Large intestine (tissue), 3 donors: ENCODE results near the gene PARL. TPM values are rescaled to one million over a fixed set of nuclear protein-coding genes. Genes with fewer than 3 reads are reported as not detected.
A peak's percentile ranks its signal among the peaks of the same experiment; 100 is the strongest.

Experiments
- DNase-seq, 2 donors: peaks; one replicate each; pipeline versions ENCODE4 v3.0.0 to v3.0.0-alpha.2; 2013
- H3K27ac ChIP-seq: one replicate; pipeline ENCODE4 v1.5.1; 2013; ENCODE audit warnings: low read length
- H3K27me3 ChIP-seq: 2 replicates; pipeline ENCODE4 v1.6.1; 2013; ENCODE audit warnings: low read length; ENCODE audit not compliant: control insufficient read depth, insufficient read depth
- H3K36me3 ChIP-seq: 2 replicates; pipeline ENCODE4 v1.6.1; 2013; ENCODE audit warnings: low read length; ENCODE audit not compliant: control insufficient read depth, insufficient read depth
- H3K4me1 ChIP-seq: one replicate; pipeline ENCODE4 v1.6.1; 2013; ENCODE audit warnings: low read length; ENCODE audit not compliant: control insufficient read depth, insufficient read depth
- H3K4me3 ChIP-seq: one replicate; pipeline ENCODE4 v1.5.1; 2013; ENCODE audit warnings: low read length
- H3K9me3 ChIP-seq: one replicate; pipeline ENCODE4 v1.6.1; 2013; ENCODE audit warnings: mild to moderate bottlenecking, low read depth, low read length, moderate library complexity; ENCODE audit not compliant: control insufficient read depth
- WGBS: methylation state at CpG from one replicate; pipeline ENCODE4 v1.1.5; 2013; ENCODE audit warnings: low lambda C conversion rate; ENCODE audit not compliant: insufficient coverage; 5-methylcytosine and 5-hydroxymethylcytosine counted together
- polyA plus RNA-seq: library from polyadenylated mRNA; unstranded; fragments of 120-200 nt; gene quantifications from one replicate; pipeline ENCODE4 v1.2.1, GENCODE V29; 2013

The PARL gene
- polyA plus RNA-seq, 1 donor: 42.1 TPM

GRCh38 chr3:183830187-183830586 lies 54.5 kb downstream of the PARL start:
- no peaks in the 10 kb centered on the region for H3K9me3 ChIP-seq
- no peaks in the 10 kb centered on the region for H3K27me3 ChIP-seq
- no peak overlapping the region for H3K4me3 ChIP-seq
- no peak overlapping the region for H3K27ac ChIP-seq
- WGBS: no CpG with 5 or more reads among the region's 9 CpGs
- DNase-seq: no peak
- H3K36me3 ChIP-seq: peaks cover 43% of the 10 kb centered on the region
- no peaks in the 10 kb centered on the region for H3K4me1 ChIP-seq

GRCh38 chr3:183829466-183829865 lies 55.2 kb downstream of the PARL start:
- H3K9me3 ChIP-seq: no peaks in the 10 kb centered on the region
- no peak overlapping the region for H3K4me3 ChIP-seq
- H3K4me1 ChIP-seq: peaks cover 2% of the 10 kb centered on the region
- H3K27me3 ChIP-seq: peaks cover under 1% of the 10 kb centered on the region
- 100% methylated on average over 1 of the region's 9 CpGs for WGBS
- no peak for DNase-seq
- peaks cover 41% of the 10 kb centered on the region for H3K36me3 ChIP-seq
- H3K27ac ChIP-seq: no peak overlapping the region

GRCh38 chr3:183828538-183828870 lies 56.2 kb downstream of the PARL start:
- DNase-seq: no peak
- WGBS: 80% methylated on average over 4 of the region's 7 CpGs
- Histone ChIP-seq H3K27ac (no peak overlapping the region), H3K27me3 (peaks cover 2% of the 10 kb centered on the region), H3K36me3 (peaks cover 32% of the 10 kb centered on the region), H3K9me3 (no peaks in the 10 kb centered on the region), H3K4me1 (peaks cover 3% of the 10 kb centered on the region), H3K4me3 (no peak overlapping the region)

- no peak for DNase-seq
- no peak overlapping the region for H3K4me3 ChIP-seq
- no CpG with 5 or more reads among the region's 14 CpGs for WGBS
- peaks cover 27% of the 10 kb centered on the region for H3K36me3 ChIP-seq
- no peak overlapping the region for H3K27ac ChIP-seq
- no peaks in the 10 kb centered on the region for H3K9me3 ChIP-seq
- peaks cover 2% of the 10 kb centered on the region for H3K27me3 ChIP-seq
- peaks cover 3% of the 10 kb centered on the region for H3K4me1 ChIP-seq
These were observed 56.7 kb downstream of the PARL start for GRCh38 chr3:183827809-183828537.

- Histone ChIP-seq H3K27me3 (peaks cover 2% of the 10 kb centered on the region), H3K4me3 (no peak overlapping the region), H3K9me3 (no peaks in the 10 kb centered on the region), H3K4me1 (peaks cover 3% of the 10 kb centered on the region), H3K36me3 (peaks cover 22% of the 10 kb centered on the region), H3K27ac (no peak overlapping the region)
- no CpG with 5 or more reads among the region's 14 CpGs for WGBS
- no peak for DNase-seq
These were observed 58.0 kb downstream of the PARL start for GRCh38 chr3:183826448-183827250.

- no peak within 1 kb of the TSS for H3K27ac ChIP-seq
- peaks cover 22% of the 10 kb centered on the region for H3K36me3 ChIP-seq
- no CpG with 5 or more reads among the region's 69 CpGs for WGBS
- H3K4me1 ChIP-seq: peaks cover 3% of the 10 kb centered on the region
- DNase-seq: peak; percentile 25 to 71
- peak within 1 kb of the TSS; percentile 42 for H3K4me3 ChIP-seq
- H3K9me3 ChIP-seq: no peaks in the 10 kb centered on the region
- H3K27me3 ChIP-seq: peaks cover 2% of the 10 kb centered on the region
These were observed 59.1 kb downstream of the PARL start, which contains the start of gene MAP6D1 for GRCh38 chr3:183825456-183826161. MAP6D1 (minus strand) TSS chr3:183825577; CDS start chr3:183825547, 30 bp downstream.

GRCh38 chr3:183824761-183825455 lies 59.8 kb downstream of the PARL start:
- peaks cover 2% of the 10 kb centered on the region for H3K27me3 ChIP-seq
- H3K4me3 ChIP-seq: peak overlapping the region; percentile 42
- WGBS: no CpG with 5 or more reads among the region's 88 CpGs
- peak in 1 of 2 donors; percentile 50 for DNase-seq
- H3K9me3 ChIP-seq: no peaks in the 10 kb centered on the region
- peaks cover 3% of the 10 kb centered on the region for H3K4me1 ChIP-seq
- no peak overlapping the region for H3K27ac ChIP-seq
- peaks cover 16% of the 10 kb centered on the region for H3K36me3 ChIP-seq

- H3K27me3 ChIP-seq: peaks cover 2% of the 10 kb centered on the region
- no peak overlapping the region for H3K27ac ChIP-seq
- WGBS: no CpG with 5 or more reads among the region's 5 CpGs
- no peaks in the 10 kb centered on the region for H3K9me3 ChIP-seq
- peaks cover 8% of the 10 kb centered on the region for H3K36me3 ChIP-seq
- no peak for DNase-seq
- peaks cover 3% of the 10 kb centered on the region for H3K4me1 ChIP-seq
- H3K4me3 ChIP-seq: no peak overlapping the region
These were observed 60.7 kb downstream of the PARL start for GRCh38 chr3:183823963-183824362.

- Histone ChIP-seq H3K4me3 (no peak overlapping the region), H3K9me3 (no peaks in the 10 kb centered on the region), H3K36me3 (no peaks in the 10 kb centered on the region), H3K4me1 (peaks cover 3% of the 10 kb centered on the region), H3K27ac (no peak overlapping the region), H3K27me3 (peaks cover 2% of the 10 kb centered on the region)
- DNase-seq: no peak
- no CpG with 5 or more reads among the region's 13 CpGs for WGBS
These were observed 62.0 kb downstream of the PARL start for GRCh38 chr3:183822631-183823030.

- H3K36me3 ChIP-seq: peaks cover 7% of the 10 kb centered on the region
- no peaks in the 10 kb centered on the region for H3K9me3 ChIP-seq
- H3K4me1 ChIP-seq: peaks cover 3% of the 10 kb centered on the region
- H3K4me3 ChIP-seq: no peak overlapping the region
- no peak overlapping the region for H3K27ac ChIP-seq
- no peak for DNase-seq
- peaks cover 2% of the 10 kb centered on the region for H3K27me3 ChIP-seq
- no CpG with 5 or more reads among the region's 6 CpGs for WGBS
These were observed 64.8 kb downstream of the PARL start for GRCh38 chr3:183819831-183820230.
